ENCODE results near the gene SYNPO2.

Gene SYNPO2

GRCh38 chr4:119084513-119084912 is 195.9 kb downstream of the SYNPO2 start:
- H3K4me3 ChIP-seq (ENCODE audit: low read depth, low read length) = no peak overlapping the region
- in situ Hi-C loops (cut with HindIII; ENCODE audit: low sequenced_read_pairs) = no loop called here
- DNase-seq (ENCODE audit: low read depth) = no peak
- TF ChIP-seq CTCF (IDR thresholded peaks at IDR 0.05; ENCODE audit: low read depth, low read length, missing control alignments) = no peak

GRCh38 chr4:119087121-119087520 is 198.5 kb downstream of the SYNPO2 start:
- no peak overlapping the region for H3K4me3 ChIP-seq (ENCODE audit: low read depth, low read length)
- no peak for TF ChIP-seq CTCF (IDR thresholded peaks at IDR 0.05; ENCODE audit: low read depth, low read length, missing control alignments)
- DNase-seq (ENCODE audit: low read depth) = no peak
- in situ Hi-C loops (cut with HindIII; ENCODE audit: low sequenced_read_pairs) = no loop called here

GRCh38 chr4:119087656-119088055 is 199.0 kb downstream of the SYNPO2 start:
- no peak for DNase-seq (ENCODE audit: low read depth)
- no peak overlapping the region for H3K4me3 ChIP-seq (ENCODE audit: low read depth, low read length)
- no peak for TF ChIP-seq CTCF (IDR thresholded peaks at IDR 0.05; ENCODE audit: low read depth, low read length, missing control alignments)
- in situ Hi-C loops (cut with HindIII; ENCODE audit: low sequenced_read_pairs) = no loop called here

- TF ChIP-seq CTCF (IDR thresholded peaks at IDR 0.05; ENCODE audit: low read depth, low read length, missing control alignments) = no peak
- in situ Hi-C loops (cut with HindIII; ENCODE audit: low sequenced_read_pairs) = no loop called here
- no peak overlapping the region for H3K4me3 ChIP-seq (ENCODE audit: low read depth, low read length)
- no peak for DNase-seq (ENCODE audit: low read depth)
These were observed 204.6 kb downstream of the SYNPO2 start for GRCh38 chr4:119093042-119093827.

GRCh38 chr4:119097282-119097900 is 208.7 kb downstream of the SYNPO2 start:
- TF ChIP-seq CTCF (IDR thresholded peaks at IDR 0.05; ENCODE audit: low read depth, low read length, missing control alignments) = no peak
- no peak for DNase-seq (ENCODE audit: low read depth)
- in situ Hi-C loops (cut with HindIII; ENCODE audit: low sequenced_read_pairs) = no loop called here

GRCh38 chr4:119098306-119098705 is 209.7 kb downstream of the SYNPO2 start:
- TF ChIP-seq CTCF (IDR thresholded peaks at IDR 0.05; ENCODE audit: low read depth, low read length, missing control alignments) = no peak
- no peak overlapping the region for H3K4me3 ChIP-seq (ENCODE audit: low read depth, low read length)
- DNase-seq (ENCODE audit: low read depth) = no peak
- in situ Hi-C loops (cut with HindIII; ENCODE audit: low sequenced_read_pairs) = no loop called here

More at GRCh38 chr4:119097282-119097900, 208.7 kb downstream of the SYNPO2 start:
- no peak overlapping the region for H3K4me3 ChIP-seq (ENCODE audit: low read depth, low read length)
